Body of pancreas (tissue), 4 donors: ENCODE results near the gene FAM240A.

ENCODE experiments used
- POLR2A ChIP-seq, 3 donors: fragments of 450-650 bp; IDR thresholded peaks; one replicate each; pipeline ENCODE4 v1.6.1; 2016; ENCODE audit warnings: antibody characterized with exemption in 3 of 3, mild to moderate bottlenecking in 2 of 3
- TF ChIP-seq, protein P1 (sequence below), 7 experiments: fragments of 450-650 bp in 4 of 7; fragments of 200-600 bp in 3 of 7; sonication (generic) in 3 of 7; IDR thresholded peaks; one replicate each; pipeline ENCODE4 v1.5.1; 2016 to 2019; ENCODE audit warnings: antibody characterized with exemption in 7 of 7

DNA sequence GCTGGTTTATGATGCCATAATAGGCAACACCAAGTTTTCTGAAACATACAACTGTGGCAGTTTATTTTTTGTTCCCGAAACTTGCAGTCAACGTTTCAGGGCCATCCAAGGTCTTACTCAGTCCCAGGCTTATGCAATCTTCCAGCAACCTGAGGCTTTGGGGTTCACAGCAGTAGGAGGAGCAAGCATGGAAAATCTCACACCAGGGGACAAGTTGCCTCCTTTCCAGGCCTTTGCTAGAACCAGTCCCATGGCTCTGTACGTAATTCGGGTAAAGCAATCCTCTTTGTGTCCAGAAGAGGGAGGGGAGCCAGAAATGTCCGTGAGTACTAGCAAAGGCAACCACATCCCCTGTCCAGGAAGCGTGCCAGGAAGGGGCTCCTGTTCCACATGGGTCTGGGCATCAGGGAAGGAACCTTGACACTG, 4.7 kb upstream of the FAM240A start:
- TF ChIP-seq, protein P1, sequence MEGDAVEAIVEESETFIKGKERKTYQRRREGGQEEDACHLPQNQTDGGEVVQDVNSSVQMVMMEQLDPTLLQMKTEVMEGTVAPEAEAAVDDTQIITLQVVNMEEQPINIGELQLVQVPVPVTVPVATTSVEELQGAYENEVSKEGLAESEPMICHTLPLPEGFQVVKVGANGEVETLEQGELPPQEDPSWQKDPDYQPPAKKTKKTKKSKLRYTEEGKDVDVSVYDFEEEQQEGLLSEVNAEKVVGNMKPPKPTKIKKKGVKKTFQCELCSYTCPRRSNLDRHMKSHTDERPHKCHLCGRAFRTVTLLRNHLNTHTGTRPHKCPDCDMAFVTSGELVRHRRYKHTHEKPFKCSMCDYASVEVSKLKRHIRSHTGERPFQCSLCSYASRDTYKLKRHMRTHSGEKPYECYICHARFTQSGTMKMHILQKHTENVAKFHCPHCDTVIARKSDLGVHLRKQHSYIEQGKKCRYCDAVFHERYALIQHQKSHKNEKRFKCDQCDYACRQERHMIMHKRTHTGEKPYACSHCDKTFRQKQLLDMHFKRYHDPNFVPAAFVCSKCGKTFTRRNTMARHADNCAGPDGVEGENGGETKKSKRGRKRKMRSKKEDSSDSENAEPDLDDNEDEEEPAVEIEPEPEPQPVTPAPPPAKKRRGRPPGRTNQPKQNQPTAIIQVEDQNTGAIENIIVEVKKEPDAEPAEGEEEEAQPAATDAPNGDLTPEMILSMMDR (IDR thresholded peaks at IDR 0.05) = no peak
- TF ChIP-seq POLR2A (IDR thresholded peaks at IDR 0.05) = no peak
